GM11168 (cell line): Measurements from ENCODE around the gene PSTPIP1.
"Not testable (repeated sequence)": the region's sequence is repeated elsewhere in the genome, so short reads cannot be mapped to it uniquely, and the experiment has no call there.

ENCODE experiments used
- in situ Hi-C: fragments of 300-500 bp; cut with MboI; formaldehyde crosslinking; loops from one replicate; pipeline ENCODE4 v1.12.0; 2022; ENCODE audit warnings: low sequenced_read_pairs; ENCODE audit not compliant: unreplicated experiment

The PSTPIP1 gene

GRCh38 chr15:76994971-76995945, at the start of gene PSTPIP1:
Gene PSTPIP1, plus strand, starts transcription at chr15:76995126. Its CDS starts 448 bp downstream, at chr15:76995574.
- in situ Hi-C loops = no loop called here

- in situ Hi-C loops = no loop called here
Observed at GRCh38 chr15:76945494-76946093, 49.3 kb upstream of the PSTPIP1 start.

GRCh38 chr15:76947454-76947853, 47.5 kb upstream of the PSTPIP1 start:
- in situ Hi-C loops = no loop called here

- in situ Hi-C loops = no loop called here
Observed at GRCh38 chr15:76951220-76951619, 43.7 kb upstream of the PSTPIP1 start.

GRCh38 chr15:76953913-76954312, 41.0 kb upstream of the PSTPIP1 start:
- in situ Hi-C loops = no loop called here

GRCh38 chr15:76954744-76955143, 40.2 kb upstream of the PSTPIP1 start:
- in situ Hi-C loops = no loop called here

- in situ Hi-C loops = no loop called here
Observed at GRCh38 chr15:76961268-76962011, 33.5 kb upstream of the PSTPIP1 start.

- in situ Hi-C loops = no loop called here
Observed at GRCh38 chr15:76962337-76963013, 32.5 kb upstream of the PSTPIP1 start.

- in situ Hi-C loops = no loop called here
Observed at GRCh38 chr15:76963596-76963995, 31.3 kb upstream of the PSTPIP1 start.

GRCh38 chr15:76964157-76964556, 30.8 kb upstream of the PSTPIP1 start:
- in situ Hi-C loops = no loop called here

GRCh38 chr15:76966051-76966450, 28.9 kb upstream of the PSTPIP1 start:
- in situ Hi-C loops = not testable (repeated sequence)

- in situ Hi-C loops = no loop called here
Observed at GRCh38 chr15:76967067-76967466, 27.9 kb upstream of the PSTPIP1 start.

GRCh38 chr15:76968306-76968705, 26.6 kb upstream of the PSTPIP1 start:
- in situ Hi-C loops = no loop called here

- in situ Hi-C loops = no loop called here
Observed at GRCh38 chr15:76972389-76973361, 22.3 kb upstream of the PSTPIP1 start.

- in situ Hi-C loops = no loop called here
Observed at GRCh38 chr15:76973362-76973743, 21.6 kb upstream of the PSTPIP1 start.

- in situ Hi-C loops = no loop called here
Observed at GRCh38 chr15:76973906-76974305, 21.0 kb upstream of the PSTPIP1 start.

- in situ Hi-C loops = no loop called here
Observed at GRCh38 chr15:76974456-76975036, 20.4 kb upstream of the PSTPIP1 start.

- in situ Hi-C loops = no loop called here
Observed at GRCh38 chr15:76976141-76976540, 18.8 kb upstream of the PSTPIP1 start.
